Amniotic epithelial cell (primary cell): ENCODE measurements around the gene UHRF1.
A peak's percentile ranks its signal among the peaks of the same experiment; 100 is the strongest.
"Not testable (repeated sequence)": the region's sequence is repeated elsewhere in the genome, so short reads cannot be mapped to it uniquely, and the experiment has no call there.

Experiments
- DNase-seq: peaks from one replicate; pipeline ENCODE4 v3.0.0-alpha.2; 2010; ENCODE audit warnings: low read depth

UHRF1 gene

DNA sequence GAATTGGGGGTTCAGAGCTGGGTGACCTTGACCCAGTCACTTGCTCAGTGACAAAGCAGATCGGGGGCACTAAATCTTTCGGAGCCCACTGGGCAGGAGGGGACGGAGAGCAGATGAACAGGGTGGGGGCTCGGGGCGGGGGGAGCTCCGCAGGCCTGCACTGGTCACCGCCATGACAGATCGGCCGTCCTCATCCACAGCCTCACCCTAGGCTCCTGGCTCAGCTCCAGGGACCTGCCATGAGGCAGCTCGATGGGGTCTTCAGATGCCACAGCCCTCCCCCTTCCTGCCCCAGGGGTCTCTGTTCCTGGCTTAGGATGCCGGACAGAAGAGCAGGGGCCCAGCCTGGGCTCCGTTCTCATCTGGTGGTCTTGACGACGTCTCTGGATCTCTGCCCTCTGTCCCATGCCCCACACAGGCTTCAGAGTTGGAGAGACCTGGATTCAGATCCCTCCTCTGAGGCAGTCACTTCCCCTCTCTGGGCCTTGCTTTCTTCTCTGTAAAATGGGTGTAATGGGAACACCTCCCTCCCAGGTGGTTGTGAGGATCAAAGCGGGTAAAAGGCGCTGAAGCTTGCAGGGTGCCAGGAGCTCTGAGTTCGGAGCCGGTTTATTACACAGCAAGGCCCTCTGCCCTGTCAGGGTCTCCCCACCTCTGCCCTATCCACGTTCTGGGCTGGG is 62.7 kb downstream of the UHRF1 start:
- no peak for DNase-seq

GRCh38 chr19:4972509-4973230 is 63.4 kb downstream of the UHRF1 start:
- DNase-seq, result no peak

GRCh38 chr19:4974880-4975469 is 65.7 kb downstream of the UHRF1 start:
- DNase-seq, result no peak

- DNase-seq, result not testable (repeated sequence)
Measured at GRCh38 chr19:4975601-4976000, 66.3 kb downstream of the UHRF1 start.

DNA sequence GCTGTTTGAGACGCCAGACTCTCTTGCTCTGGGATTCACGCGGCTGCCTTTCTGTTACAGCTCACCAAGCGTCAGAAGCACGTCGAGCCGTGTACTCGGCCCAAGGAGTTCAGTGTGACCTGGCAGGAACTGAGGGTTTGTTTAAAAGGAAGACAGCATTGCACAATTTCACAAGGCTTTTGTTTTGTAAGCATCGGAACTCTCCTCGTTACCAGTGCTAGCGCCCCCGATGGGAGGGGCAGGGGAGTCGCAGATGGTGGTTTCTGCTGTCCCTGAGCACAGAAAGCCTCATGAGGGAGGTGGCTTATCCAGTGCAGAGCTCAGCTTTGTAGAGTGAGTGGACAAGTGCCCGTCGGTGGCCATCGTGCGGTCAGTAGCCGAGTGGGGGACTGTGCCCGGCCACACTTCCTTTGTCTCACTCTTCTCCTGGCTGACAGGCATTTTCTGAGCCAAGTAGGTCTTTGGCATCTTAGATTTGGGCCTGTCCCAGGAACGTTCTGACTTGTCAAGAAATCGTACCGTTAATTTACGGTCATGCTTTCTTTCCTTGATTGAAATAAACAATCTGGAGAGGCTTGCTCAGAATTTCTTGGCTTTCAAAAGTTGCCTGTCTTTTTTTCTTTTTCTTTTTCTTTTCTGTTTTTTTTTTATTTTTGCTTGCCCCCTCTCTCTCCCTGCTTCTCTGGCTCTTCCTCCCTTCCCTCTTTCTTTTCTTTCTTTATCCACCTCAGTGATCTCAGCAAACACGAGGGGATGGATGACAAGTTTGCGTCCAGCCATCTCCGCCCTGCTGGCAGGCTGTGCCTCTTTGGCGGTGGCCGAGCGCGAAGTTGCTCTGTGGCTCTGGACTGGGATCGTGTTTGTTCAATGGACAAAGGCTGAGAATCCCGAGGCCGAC is 67.3 kb downstream of the UHRF1 start:
- peak; percentile 98 for DNase-seq

DNA sequence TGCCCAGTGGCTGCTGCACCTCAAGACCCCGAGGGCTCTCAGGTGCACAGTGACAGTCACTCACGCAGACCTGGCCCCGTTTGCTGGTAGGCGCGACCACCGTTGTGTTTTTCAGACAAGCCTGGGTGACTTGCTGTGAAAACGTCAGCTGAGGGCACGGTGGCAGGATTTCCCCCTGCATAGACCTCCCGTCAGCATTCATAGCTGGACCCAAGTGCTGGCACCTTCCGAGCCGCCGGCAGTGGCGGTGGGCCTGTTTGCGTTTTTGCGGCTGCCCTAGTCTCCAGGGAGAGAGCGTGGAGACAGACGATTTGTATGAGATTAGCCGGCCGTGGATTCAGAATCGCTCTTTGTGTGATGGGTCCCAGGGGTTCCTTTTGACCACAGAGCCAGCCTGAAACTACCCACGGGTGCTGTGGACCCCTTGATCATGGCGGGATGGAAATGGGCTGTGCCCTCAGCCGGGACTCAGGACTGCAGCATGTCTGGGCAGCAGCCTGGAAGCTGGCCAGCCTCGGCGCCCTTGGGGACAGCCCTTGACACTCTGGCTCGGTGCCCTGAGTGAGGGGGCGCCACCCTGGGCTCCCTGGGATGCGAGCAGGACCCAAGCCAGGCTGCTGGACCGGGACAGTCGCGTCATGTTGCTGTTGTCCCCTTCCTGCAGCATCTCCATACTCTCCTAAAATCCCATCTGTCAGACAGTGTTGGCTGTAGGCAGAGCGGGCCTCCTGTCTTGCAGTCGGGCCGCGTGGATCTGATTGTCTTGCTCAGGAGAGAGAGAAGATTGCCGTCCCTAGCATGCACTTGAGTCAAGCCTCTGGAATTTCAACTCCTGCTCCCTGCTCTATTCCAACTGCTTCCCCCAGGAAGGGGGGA is 68.2 kb downstream of the UHRF1 start:
- DNase-seq, result peak; percentile 94

DNA sequence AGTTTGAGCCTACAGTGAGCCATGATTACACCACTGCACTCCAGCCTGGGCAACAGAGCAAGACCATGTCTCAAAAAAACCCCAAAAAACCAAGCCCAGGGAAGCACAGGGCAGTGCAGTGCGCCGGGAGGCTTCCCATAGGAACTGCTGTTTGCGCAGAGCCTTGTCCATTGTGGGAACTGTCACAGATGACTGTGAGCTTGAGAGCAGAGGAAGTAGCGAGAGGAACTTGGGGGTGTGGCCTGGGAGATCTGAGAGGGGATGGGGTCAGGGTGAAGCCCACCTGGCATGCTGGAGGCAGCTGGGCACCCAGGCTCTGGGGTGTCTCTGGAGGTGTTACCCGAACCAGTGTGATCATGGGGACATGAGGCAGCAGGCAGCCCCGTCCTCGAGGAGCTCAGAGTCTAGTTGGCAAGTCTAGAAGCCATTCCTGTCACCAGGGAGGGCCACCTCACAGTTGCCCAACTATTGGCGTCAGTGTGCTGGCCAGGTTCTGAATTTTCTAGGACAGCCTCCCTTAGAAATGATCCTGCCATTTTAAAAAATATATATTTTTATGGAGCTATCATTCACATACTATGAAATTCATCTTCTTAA is 70.0 kb downstream of the UHRF1 start:
- no peak for DNase-seq

- DNase-seq, result peak; percentile 64
Measured at GRCh38 chr19:4980067-4980466, 70.8 kb downstream of the UHRF1 start.

- no peak for DNase-seq
Measured at GRCh38 chr19:4980838-4981680, 71.8 kb downstream of the UHRF1 start.

GRCh38 chr19:4981681-4981958 is 72.3 kb downstream of the UHRF1 start:
- no peak for DNase-seq

DNA sequence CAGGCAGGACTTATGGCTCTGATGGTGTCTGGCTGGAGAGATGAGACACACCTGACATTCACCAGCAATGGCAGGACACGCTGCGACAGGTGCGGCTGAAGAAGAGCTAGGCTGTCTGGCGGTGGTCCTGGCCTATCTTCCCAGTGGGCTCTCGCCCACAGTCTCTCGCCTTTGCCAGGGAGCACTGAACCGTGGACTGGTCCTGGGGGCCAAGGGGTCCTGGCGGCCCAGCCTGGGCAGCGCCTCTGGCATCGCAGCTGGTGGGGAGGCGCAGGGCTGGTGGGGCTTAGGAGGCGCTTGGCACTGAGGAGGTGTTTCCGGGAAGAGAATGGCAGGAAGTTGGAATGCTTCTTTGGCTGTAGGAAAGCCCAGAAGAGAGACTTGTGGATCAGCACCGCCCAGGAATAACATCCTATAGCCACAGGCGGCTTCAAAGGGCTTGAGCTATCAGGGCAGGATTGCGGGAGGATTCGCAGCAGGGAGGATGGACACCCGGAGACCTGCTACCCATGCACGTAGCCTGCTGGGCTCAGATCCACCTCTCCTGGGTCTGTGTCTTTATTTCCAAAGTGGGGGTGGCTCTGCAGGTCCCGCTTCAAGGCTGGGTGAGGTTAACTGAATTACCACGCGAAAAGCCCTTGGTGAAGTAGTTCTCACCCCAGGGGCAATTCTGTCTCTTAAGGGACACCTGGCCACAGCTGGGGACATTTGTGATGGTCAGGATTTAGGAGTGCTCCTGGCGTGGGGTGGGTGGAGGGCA is 74.2 kb downstream of the UHRF1 start:
- DNase-seq, result no peak

DNA sequence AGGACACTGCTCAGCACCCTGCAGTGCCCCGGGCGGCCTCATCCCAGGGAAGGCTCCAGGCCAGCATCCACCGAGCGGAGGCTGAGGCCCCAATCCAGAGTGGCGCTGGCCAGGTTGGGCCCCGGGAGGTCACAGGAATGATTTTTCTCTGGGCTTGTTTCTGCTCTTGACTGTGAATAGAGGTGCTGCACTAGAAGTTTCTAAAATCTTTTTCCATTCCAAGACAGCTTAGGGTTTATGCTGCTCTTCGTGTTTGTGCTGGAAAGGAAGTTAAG is 74.7 kb downstream of the UHRF1 start:
- no peak for DNase-seq

DNA sequence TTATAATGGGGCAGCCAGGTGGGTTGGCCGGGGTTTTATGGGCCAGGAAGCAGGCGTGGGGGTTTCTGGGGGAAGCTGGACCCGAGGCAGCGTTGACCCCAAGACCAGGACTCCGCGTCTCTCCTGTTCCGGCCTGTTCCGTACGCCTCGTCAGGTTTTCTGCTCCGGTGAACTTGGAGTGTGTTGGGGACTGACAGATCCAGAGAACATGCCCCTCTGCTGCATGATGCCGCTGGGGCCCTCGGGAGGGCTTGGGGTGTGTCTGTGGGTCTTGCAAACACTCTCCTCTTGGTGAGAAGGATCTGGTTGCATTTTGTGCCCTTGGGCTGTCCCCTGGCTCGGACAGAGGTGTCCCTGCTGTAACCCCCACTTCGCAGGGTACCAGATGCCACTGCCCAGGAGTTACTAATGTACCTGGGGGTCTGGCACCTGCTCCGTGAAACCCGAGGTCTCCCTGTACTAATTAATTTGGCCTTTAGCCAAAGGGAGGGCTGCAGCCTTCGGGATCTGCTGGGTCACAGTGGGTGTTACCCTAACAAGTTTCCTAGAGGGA is 75.2 kb downstream of the UHRF1 start:
- DNase-seq, result no peak

DNA sequence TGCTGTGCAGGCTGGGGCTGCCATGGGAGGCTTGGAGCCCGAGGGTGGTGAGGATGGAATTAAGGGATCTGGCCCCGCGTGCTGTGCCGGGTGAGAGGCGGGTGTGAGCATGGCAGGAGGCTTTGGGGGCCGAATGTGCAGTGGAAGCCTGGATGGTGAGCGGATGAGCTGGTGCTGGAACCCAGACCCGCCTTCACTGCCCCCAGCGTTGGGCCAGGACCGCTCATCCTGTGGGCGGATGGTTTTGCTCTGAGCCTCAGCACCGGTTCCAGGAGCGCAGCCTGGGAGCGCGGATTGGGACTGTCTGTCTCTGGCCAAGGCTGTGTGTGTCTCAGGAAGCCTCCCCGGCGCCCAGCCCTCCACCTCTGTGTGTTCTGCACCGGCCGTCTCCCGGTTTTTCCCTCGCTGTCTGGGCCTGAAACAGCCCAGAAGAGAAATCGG is 76.3 kb downstream of the UHRF1 start:
- DNase-seq, result no peak

DNA sequence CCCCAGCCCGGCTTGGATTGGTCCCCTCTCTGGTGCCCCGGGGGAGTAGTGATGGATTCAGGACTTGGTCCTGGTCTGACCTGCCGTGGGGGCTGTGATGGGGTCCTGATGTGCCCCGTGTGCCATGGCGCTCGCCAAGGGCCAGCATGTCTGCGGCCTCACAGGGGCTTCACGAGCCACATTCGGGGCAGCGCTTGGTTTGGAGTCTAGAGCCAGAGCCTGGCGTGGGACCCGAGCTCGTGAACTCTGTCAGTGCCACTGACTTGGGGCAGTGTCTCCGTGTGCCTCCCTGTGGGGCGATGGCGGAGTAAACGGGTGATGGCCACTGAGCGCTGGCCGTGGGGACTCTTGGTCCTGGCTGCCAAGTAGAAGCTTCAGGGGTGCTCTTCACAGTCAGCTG is 76.8 kb downstream of the UHRF1 start:
- no peak for DNase-seq

DNA sequence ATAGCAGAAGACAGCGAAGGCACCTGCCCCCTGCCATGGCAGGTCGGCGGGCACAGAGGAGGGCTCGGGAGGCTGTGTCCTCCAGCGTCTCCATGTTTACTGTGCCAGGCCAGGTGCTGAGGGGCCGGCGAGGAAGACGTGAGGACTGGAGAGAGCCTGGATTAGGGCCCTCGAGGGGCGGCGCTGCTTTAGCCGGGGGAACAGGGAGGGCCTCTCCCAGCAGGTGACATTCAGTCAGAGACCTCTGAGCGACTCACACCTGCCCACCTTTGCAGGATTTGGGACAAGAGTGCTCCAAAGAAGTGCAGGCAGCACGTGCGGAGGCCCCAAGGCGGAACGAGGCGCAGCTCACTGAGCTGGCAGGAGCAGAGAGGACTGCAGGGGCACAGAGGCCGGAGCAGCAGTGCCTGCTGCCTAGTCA is 77.2 kb downstream of the UHRF1 start:
- DNase-seq, result no peak

DNA sequence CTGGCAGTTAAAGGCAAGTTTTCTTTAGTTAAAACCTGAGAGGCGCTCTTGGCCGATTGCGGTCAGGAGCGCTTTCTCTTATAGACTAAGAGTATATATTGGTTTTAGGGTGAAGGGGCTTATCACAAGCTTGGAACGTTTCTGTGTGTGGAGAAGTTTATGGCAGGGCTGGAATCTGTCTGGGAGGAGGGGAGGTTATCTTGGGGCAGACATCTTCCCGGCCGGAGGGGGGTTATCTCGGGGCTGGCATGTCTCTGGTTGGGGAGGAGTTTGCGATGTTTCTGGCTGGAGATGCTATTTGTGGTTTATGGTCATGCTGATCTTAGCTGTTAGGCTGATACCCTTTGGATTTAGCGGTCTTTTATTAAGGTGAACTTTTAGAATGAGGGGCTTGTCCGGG is 78.0 kb downstream of the UHRF1 start:
- peak; percentile 79 for DNase-seq

- DNase-seq, result peak; percentile 76
Measured at GRCh38 chr19:4987692-4988370, 78.5 kb downstream of the UHRF1 start.

DNA sequence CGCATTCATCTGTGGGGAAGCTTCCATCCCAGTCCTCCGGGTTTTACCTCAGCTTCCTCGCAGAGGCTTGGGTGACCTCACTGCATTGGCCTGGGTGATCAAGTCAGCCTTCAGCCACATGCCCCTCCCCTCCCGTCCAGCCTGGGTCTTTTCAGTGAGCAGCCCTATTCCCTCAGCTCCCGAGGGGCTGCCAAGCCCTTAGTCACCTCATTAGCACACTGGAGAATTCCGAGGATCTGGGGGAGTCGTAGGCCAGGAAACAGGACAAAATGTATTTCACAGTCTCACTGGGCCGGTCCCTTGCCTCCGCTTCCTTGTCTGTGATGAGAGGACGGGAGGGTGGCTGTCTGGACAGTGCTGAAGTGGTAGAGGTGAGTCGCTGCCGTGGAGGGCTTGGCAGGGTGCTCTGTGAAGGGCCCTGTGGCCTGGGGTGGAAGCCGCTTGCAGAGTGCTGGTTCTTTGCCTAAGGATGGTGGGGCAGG is 79.5 kb downstream of the UHRF1 start:
- peak; percentile 89 for DNase-seq
